GM12892 (cell line): ENCODE data around the gene C1orf115.

Experiments used
- POLR2A ChIP-seq: IDR thresholded peaks from 2 replicates; pipeline ENCODE4 v1.6.1; 2011; ENCODE audit warnings: low read depth, low read length, control low read depth
- POLR2AphosphoS5 ChIP-seq: IDR thresholded peaks from 2 replicates; pipeline ENCODE4 v1.6.1; 2011; ENCODE audit warnings: low read depth, low read length, control low read depth
- TAF1 ChIP-seq: IDR thresholded peaks from 2 replicates; pipeline ENCODE4 v1.6.1; 2011; ENCODE audit warnings: low read depth, mild to moderate bottlenecking, control low read depth, low read length, borderline replicate concordance

DNA sequence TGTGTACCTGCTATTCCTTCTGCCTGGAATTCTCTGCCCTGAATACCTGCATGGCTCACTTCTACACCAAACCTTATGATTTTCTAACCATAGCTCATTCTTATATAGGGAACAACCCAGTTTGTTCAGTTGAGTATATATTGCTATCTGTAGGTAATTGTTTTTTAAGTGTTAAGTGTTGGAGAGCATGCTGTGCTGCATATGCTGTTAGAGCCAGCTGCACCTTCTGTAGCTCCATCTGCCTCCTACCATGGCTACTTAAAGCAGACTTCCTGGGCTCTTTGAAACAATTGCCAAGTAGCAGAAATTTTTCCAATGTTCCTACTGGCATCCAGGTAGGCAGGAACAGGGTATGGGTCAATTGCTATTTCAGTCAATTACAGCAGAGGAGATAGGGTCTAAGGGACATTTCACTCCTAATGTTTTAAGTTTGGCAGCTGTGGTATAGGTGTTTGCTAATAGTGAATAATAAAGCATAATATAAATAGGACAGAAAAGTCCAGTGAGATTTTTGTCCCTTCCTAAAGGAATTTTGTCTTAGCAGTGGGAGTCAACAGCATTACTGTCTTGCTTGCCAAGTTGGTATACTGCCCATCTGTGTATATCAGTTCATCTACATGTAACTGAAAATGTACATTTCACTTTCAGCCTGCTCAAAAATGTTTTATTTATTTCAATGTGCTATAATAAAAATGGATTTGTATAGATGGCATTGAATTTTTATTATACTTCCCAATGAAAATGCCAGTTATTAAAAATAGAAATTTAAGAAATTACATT, 34.0 kb upstream of the C1orf115 start:
- TF ChIP-seq POLR2A (no peak), TAF1 (no peak), POLR2AphosphoS5 (no peak)
